Panc1 (cell line): ENCODE data around the gene TMEM87B. TPM values are rescaled to one million over a fixed set of nuclear protein-coding genes. Genes with fewer than 3 reads are reported as not detected.
"Not testable (repeated sequence)": the region's sequence is repeated elsewhere in the genome, so short reads cannot be mapped to it uniquely, and the experiment has no call there.

ENCODE experiments used
- ATAC-seq: fragments of 200-7000 bp; cut with Tn5 transposase; 2 replicates; pipeline ENCODE4 v1.9.1; 2020; ENCODE audit warnings: mild to moderate bottlenecking, moderate library complexity
- BruUV-seq: library from RNA; stranded (reverse); fragments of 400-500 nt; replicated peaks from 2 replicates; lab custom pipeline; 2021; lab: Mats Ljungman, UMichigan
- CTCF ChIA-PET: fragments of 300-600 bp; sonication (Branson Sonifier 250); formaldehyde crosslinking; loops from one replicate; lab custom pipeline; 2022; ENCODE audit warnings: antibody characterized with exemption; lab: Charles Lee
- POLR2A ChIA-PET: fragments of 300-600 bp; sonication (Branson Sonifier 250); formaldehyde crosslinking; loops from one replicate; lab custom pipeline; 2022; ENCODE audit warnings: antibody characterized with exemption; lab: Charles Lee
- DNase-seq: peaks from one replicate; pipeline ENCODE4 v3.0.0-alpha.2; 2010; ENCODE audit warnings: low read depth, low spot score
- H3K27ac ChIP-seq: 2 replicates; pipeline ENCODE4 v1.5.1; 2011; ENCODE audit warnings: mild to moderate bottlenecking, low read length, inconsistent platforms
- H3K27me3 ChIP-seq: fragments of 200-500 bp; sonication (Bioruptor generic); 2 replicates; pipeline ENCODE4 v1.6.0; 2014; ENCODE audit warnings: low read length, inconsistent platforms; ENCODE audit not compliant: control insufficient read depth, insufficient read depth
- H3K36me3 ChIP-seq: fragments of 200-500 bp; sonication (Bioruptor generic); 2 replicates; pipeline ENCODE4 v1.5.1; 2014; ENCODE audit warnings: inconsistent platforms, mild to moderate bottlenecking, low read length, moderate library complexity; ENCODE audit not compliant: control insufficient read depth, insufficient read depth
- H3K4me1 ChIP-seq: 2 replicates; pipeline ENCODE4 v1.5.1; 2011; ENCODE audit warnings: inconsistent platforms, mild to moderate bottlenecking, low read length, moderate library complexity; ENCODE audit not compliant: control insufficient read depth, insufficient read depth
- H3K4me3 ChIP-seq, 2 experiments: 2 replicates each; pipeline ENCODE4 v1.5.1; 2011 to 2012; ENCODE audit warnings: low read depth in 2 of 2, low read length in 2 of 2, mild to moderate bottlenecking in 2 of 2, inconsistent platforms in 1 of 2, moderate library complexity in 1 of 2
- H3K9me3 ChIP-seq: fragments of 200-500 bp; sonication (Bioruptor generic); 2 replicates; pipeline ENCODE4 v1.5.1; 2014; ENCODE audit warnings: low read depth, mild to moderate bottlenecking, inconsistent platforms, low read length, moderate library complexity; ENCODE audit not compliant: control insufficient read depth, insufficient read depth
- POLR2AphosphoS5 ChIP-seq: IDR thresholded peaks from 2 replicates; pipeline ENCODE4 v1.6.1; 2012; ENCODE audit warnings: mild to moderate bottlenecking, low read depth, low read length, moderate library complexity
- SIN3A ChIP-seq: IDR thresholded peaks from 2 replicates; pipeline ENCODE4 v1.6.1; 2012; ENCODE audit warnings: low read depth, mild to moderate bottlenecking, low read length, moderate library complexity, borderline replicate concordance; ENCODE audit not compliant: insufficient read depth
- TCF7L2 ChIP-seq: IDR thresholded peaks from 2 replicates; pipeline ENCODE4 v1.6.1; 2011; ENCODE audit warnings: mild to moderate bottlenecking, low read depth, low read length, inconsistent platforms
- in situ Hi-C: cut with HindIII; loops from 2 replicates; pipeline ENCODE4 v1.10.0; 2016; ENCODE audit warnings: low sequenced_read_pairs, low pct_unique_long_range_greater_than_20kb
- intact Hi-C: fragments of 100-400 bp; cut with micrococcal nuclease; formaldehyde crosslinking; loops from one replicate; pipeline ENCODE4 v1.10.0; 2022; ENCODE audit not compliant: unreplicated experiment
- total RNA-seq: library from RNA; stranded (reverse); gene quantifications from one replicate; pipeline ENCODE4 v1.2.1, GENCODE V29; 2021; ENCODE audit not compliant: unreplicated experiment
- TF ChIP-seq, protein P1 (sequence below), 2 experiments: IDR thresholded peaks; 2 replicates each; pipeline ENCODE4 v1.6.1; 2011 to 2012; ENCODE audit warnings: low read depth in 2 of 2, control low read depth in 1 of 2, low read length in 1 of 2, mild to moderate bottlenecking in 1 of 2, moderate library complexity in 1 of 2; ENCODE audit not compliant: insufficient read depth in 1 of 2
- TF ChIP-seq, protein P2 (sequence below): fragments of 450-650 bp; IDR thresholded peaks from 2 replicates; pipeline ENCODE4 v1.5.1; 2017; ENCODE audit warnings: mild to moderate bottlenecking

Gene TMEM87B
- total RNA-seq, 1 experiment from 2014 or later = 22.8 TPM

GRCh38 chr2:112040066-112040465 is 15.0 kb upstream of the TMEM87B start:
- BruUV-seq, ATAC-seq, H3K27me3 ChIP-seq, POLR2A ChIA-PET, intact Hi-C loops, H3K4me3 ChIP-seq, H3K27ac ChIP-seq, H3K9me3 ChIP-seq, H3K36me3 ChIP-seq, in situ Hi-C loops, CTCF ChIA-PET, H3K4me1 ChIP-seq, DNase-seq: not testable (repeated sequence)

GRCh38 chr2:112041460-112041859 is 13.6 kb upstream of the TMEM87B start:
- intact Hi-C loops, H3K27ac ChIP-seq, in situ Hi-C loops, BruUV-seq, POLR2A ChIA-PET, H3K4me1 ChIP-seq, ATAC-seq, H3K27me3 ChIP-seq, DNase-seq, H3K4me3 ChIP-seq, H3K9me3 ChIP-seq, H3K36me3 ChIP-seq, CTCF ChIA-PET: not testable (repeated sequence)

GRCh38 chr2:112045446-112046014 is 9.5 kb upstream of the TMEM87B start:
- intact Hi-C loops = no loop called here
- POLR2A ChIA-PET = no interaction called here
- Histone ChIP-seq H3K27me3 (no peaks in the 10 kb centered on the region), H3K27ac (no peak overlapping the region), H3K9me3 (peaks cover 4% of the 10 kb centered on the region; the same call in 1 of the 2 replicates), H3K4me1 (no peaks in the 10 kb centered on the region), H3K4me3 (no peak overlapping the region), H3K36me3 (no peaks in the 10 kb centered on the region)
- DNase-seq (no peak), ATAC-seq (no peak)
- BruUV-seq = no TSS peak
- in situ Hi-C loops = no loop called here
- CTCF ChIA-PET = no interaction called here
- no peak for TF ChIP-seq POLR2AphosphoS5
- TF ChIP-seq, protein P1, sequence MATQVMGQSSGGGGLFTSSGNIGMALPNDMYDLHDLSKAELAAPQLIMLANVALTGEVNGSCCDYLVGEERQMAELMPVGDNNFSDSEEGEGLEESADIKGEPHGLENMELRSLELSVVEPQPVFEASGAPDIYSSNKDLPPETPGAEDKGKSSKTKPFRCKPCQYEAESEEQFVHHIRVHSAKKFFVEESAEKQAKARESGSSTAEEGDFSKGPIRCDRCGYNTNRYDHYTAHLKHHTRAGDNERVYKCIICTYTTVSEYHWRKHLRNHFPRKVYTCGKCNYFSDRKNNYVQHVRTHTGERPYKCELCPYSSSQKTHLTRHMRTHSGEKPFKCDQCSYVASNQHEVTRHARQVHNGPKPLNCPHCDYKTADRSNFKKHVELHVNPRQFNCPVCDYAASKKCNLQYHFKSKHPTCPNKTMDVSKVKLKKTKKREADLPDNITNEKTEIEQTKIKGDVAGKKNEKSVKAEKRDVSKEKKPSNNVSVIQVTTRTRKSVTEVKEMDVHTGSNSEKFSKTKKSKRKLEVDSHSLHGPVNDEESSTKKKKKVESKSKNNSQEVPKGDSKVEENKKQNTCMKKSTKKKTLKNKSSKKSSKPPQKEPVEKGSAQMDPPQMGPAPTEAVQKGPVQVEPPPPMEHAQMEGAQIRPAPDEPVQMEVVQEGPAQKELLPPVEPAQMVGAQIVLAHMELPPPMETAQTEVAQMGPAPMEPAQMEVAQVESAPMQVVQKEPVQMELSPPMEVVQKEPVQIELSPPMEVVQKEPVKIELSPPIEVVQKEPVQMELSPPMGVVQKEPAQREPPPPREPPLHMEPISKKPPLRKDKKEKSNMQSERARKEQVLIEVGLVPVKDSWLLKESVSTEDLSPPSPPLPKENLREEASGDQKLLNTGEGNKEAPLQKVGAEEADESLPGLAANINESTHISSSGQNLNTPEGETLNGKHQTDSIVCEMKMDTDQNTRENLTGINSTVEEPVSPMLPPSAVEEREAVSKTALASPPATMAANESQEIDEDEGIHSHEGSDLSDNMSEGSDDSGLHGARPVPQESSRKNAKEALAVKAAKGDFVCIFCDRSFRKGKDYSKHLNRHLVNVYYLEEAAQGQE (IDR thresholded peaks at IDR 0.05; ENCODE audit: insufficient read depth in 1 of 2, low read depth in 2 of 2, low read length in 1 of 2) = no peak
- TF ChIP-seq SIN3A = no peak
- TF ChIP-seq, protein P2, sequence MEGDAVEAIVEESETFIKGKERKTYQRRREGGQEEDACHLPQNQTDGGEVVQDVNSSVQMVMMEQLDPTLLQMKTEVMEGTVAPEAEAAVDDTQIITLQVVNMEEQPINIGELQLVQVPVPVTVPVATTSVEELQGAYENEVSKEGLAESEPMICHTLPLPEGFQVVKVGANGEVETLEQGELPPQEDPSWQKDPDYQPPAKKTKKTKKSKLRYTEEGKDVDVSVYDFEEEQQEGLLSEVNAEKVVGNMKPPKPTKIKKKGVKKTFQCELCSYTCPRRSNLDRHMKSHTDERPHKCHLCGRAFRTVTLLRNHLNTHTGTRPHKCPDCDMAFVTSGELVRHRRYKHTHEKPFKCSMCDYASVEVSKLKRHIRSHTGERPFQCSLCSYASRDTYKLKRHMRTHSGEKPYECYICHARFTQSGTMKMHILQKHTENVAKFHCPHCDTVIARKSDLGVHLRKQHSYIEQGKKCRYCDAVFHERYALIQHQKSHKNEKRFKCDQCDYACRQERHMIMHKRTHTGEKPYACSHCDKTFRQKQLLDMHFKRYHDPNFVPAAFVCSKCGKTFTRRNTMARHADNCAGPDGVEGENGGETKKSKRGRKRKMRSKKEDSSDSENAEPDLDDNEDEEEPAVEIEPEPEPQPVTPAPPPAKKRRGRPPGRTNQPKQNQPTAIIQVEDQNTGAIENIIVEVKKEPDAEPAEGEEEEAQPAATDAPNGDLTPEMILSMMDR = no peak
- no peak for TF ChIP-seq TCF7L2
